GM19193 (cell line): ENCODE results near the gene PRODH2.

Experiments used
- POLR2A ChIP-seq: IDR thresholded peaks from 4 replicates; pipeline ENCODE4 v1.6.1; 2011; ENCODE audit not compliant: insufficient read depth, insufficient read length; ENCODE audit errors: extremely low read depth

PRODH2 gene

GRCh38 chr19:35816262-35816661, 3.6 kb upstream of the PRODH2 start:
- TF ChIP-seq POLR2A: no peak

GRCh38 chr19:35813043-35813890, 622 bp upstream of the PRODH2 start:
- TF ChIP-seq POLR2A: no peak

- TF ChIP-seq POLR2A: no peak
Measured at GRCh38 chr19:35811317-35812219, 1.1 kb downstream of the PRODH2 start.

- no peak for TF ChIP-seq POLR2A
Measured at GRCh38 chr19:35807633-35808032, 5.0 kb downstream of the PRODH2 start.

GRCh38 chr19:35806597-35806996, 6.0 kb downstream of the PRODH2 start:
- TF ChIP-seq POLR2A: no peak

GRCh38 chr19:35805526-35806102, 7.0 kb downstream of the PRODH2 start:
- no peak for TF ChIP-seq POLR2A

GRCh38 chr19:35801828-35802227, 10.8 kb downstream of the PRODH2 start:
- no peak for TF ChIP-seq POLR2A

GRCh38 chr19:35797663-35798062, 15.0 kb downstream of the PRODH2 start:
- TF ChIP-seq POLR2A: no peak

- TF ChIP-seq POLR2A: no peak
Measured at GRCh38 chr19:35796645-35797542, 15.8 kb downstream of the PRODH2 start.

GRCh38 chr19:35793381-35794165, 19.1 kb downstream of the PRODH2 start:
- no peak for TF ChIP-seq POLR2A

GRCh38 chr19:35792888-35793287, 19.8 kb downstream of the PRODH2 start:
- TF ChIP-seq POLR2A: no peak

- no peak for TF ChIP-seq POLR2A
Measured at GRCh38 chr19:35792312-35792711, 20.3 kb downstream of the PRODH2 start.

- no peak for TF ChIP-seq POLR2A
Measured at GRCh38 chr19:35791814-35792279, 20.8 kb downstream of the PRODH2 start.
